Activated CD4-positive, alpha-beta T cell treated with anti-CD3 and anti-CD28 coated beads, Interleukin-2, amount 50 U/mL, for 1 hour (primary cell): ENCODE data around the gene OCA2.

ENCODE experiments used
- DNase-seq: peaks from one replicate; pipeline ENCODE4 v3.0.0-alpha.2; 2020

OCA2 gene

DNA sequence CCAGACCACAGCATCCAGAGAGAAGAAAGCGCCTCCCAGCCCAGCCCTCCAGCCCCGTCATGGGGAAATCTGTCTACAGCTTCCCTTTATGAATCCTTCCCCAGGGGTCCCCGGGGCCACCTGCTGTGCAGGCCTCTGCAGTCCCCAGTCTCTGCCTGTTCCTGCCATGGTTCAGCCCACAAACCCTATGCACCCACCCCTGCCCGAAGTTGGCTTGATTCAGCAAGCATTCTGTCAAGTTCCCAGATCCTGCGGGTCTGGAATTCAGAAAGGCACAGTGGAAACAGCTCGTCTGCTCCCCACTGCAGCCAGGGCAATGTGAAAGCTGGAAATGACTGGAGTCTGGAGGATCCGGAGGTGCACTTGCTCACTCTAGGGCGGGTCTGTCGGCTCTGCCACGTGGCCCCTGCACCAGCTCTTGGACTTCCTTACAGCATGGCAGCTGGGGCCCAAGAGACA lies 2.9 kb upstream of the OCA2 start:
- no peak for DNase-seq

GRCh38 chr15:28101201-28101600 lies 2.1 kb upstream of the OCA2 start:
- DNase-seq, result no peak

DNA sequence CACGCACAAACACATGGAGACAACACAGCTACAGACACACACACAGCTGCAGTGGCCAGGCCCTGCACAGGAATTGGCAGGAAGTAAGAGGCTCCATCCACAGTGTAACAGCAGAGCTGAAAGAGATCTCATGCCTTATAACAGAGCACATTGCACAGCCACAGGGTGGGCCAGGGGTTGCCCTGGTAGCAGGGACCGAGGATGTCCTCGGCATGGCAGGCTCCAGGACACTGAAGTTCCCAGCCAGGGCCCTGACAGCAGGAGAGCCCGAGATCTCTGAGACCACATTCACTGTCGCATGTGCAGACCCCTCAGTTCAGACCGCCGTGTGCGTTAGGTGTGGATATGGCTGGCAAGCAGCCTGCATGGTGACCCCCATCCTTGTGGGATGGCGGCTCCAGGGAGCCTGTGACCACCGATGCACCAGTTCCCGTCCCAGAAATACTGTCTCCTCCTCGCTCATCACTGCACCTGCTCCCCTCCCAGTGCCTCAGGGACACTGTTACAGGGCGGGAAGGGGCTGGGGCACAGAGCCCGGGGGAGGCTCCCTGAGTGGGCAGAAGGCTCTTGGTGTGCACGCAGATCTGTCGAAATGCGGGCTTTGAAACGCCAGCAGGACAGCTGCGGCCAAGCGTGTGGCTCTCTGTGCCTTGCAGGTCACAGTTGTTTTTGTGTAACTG lies 1.5 kb upstream of the OCA2 start:
- no peak for DNase-seq

DNA sequence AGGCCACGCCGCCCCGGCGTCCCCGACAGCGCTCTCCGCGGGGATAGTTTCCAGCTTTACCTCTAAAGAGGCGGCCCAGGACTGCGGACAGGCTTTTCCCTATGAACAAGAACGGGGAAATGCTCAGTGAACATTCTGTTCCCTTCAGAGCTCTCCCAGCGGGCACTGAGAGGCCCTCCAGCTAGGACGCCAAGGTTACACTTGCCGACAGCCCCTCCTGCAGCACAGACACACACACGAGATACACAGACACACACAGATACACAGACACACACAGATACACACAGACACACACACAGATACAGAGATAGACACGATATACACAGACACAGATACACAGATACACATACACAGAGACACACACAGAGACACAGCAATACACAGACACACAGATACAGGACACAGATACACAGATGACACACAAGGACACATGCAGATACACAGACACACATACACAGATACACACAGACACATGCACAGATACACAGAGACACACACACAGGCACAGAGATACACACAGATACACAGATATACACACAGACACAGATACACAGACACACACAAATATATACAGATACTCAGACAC lies 533 bp upstream of the OCA2 start:
- no peak for DNase-seq

GRCh38 chr15:28098360-28098765 lies 752 bp downstream of the OCA2 start:
- DNase-seq, result no peak

GRCh38 chr15:28097656-28098359 lies 1.3 kb downstream of the OCA2 start:
- no peak for DNase-seq

DNA sequence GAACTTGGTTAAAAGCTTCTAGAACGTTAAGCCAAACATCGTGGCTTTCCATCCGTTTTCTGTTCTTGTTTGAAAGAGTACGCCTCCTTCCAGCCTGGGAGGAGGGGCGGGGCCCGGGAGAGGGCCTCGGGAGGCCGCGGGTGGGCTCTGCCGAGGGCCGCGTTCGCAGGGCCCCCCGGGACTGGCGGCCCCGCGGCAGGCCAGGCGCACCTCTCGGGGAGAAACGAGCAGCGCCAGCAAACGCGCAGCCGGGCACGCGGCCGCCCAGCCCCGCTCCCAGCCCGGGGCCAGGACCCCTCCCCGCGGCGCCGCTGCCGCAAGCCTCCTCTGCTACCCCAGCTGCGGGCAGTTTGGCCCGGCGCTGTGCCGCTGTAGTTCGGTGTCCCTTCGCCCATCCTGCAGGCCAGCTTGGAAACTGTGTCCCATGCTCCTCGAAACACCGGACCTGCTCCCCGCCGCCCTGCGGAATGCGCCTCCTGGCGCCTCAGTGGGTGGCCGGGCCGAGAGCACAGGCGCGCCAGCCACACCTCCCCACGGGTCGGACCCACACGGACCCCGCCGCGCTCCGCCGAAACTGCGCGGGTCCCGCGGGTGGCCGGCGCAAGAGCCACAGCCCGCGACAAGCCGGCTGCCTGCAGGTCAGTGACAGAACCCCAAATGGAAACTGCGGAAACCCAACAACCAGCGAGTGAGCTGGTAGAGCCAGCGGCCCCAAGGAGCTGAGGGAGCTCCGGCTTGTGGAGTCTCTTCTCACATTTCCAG lies 2.3 kb downstream of the OCA2 start:
- DNase-seq, result no peak

DNA sequence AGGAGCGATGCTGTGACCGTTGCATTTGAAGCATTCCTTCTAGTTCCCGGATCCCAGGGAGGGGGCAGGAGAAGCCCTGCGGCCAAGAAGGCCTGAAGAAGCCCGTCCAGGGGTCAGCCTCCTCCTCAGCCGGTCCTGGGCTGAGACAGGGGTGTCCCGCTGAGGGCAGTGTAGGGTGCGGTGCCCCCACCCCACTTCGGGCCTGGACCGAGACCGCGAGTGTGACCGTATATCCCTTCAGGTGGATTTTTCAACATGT lies 2.8 kb downstream of the OCA2 start:
- DNase-seq, result no peak

DNA sequence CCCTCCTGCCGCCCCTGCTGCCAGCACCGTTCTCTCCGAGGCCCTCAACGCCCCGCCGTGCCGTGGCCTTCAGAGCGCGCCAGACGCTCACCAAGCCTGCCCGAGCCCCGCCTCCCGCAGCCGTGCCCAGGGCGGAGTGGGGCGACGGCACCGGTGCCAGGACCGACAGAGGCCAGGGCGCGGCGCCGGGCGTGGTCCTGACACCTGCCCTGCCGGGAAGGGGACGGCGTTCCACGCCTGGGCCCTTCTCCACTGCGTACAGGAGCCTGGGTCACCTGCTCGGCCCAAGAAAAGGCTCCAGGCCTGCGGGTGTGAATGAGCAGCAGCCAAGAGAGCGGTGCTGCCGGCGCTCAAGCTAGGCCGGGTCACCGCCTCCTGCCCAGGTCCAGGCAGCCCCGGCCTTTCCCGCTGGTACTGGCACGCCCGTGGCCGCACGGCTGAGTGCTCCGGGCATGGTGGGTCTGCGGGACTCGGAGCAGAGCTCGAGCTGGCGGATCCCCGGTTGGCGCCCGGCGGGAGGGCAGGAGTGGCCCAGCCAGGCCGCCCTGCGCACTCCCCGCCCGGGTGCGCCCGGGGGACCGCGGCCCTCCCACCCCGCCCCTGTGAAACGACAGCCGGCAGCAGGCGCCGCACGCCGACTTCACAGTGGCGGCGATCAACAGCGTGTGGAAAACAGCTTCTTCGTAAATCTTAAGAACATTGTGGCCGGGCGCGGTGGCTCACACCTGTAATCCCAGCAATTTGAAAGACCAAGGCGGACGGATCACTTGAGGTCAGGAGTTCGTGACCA lies 4.2 kb downstream of the OCA2 start:
- DNase-seq, result no peak

GRCh38 chr15:28093752-28094535 lies 5.2 kb downstream of the OCA2 start:
- no peak for DNase-seq

GRCh38 chr15:28091313-28091712 lies 7.8 kb downstream of the OCA2 start:
- no peak for DNase-seq

DNA sequence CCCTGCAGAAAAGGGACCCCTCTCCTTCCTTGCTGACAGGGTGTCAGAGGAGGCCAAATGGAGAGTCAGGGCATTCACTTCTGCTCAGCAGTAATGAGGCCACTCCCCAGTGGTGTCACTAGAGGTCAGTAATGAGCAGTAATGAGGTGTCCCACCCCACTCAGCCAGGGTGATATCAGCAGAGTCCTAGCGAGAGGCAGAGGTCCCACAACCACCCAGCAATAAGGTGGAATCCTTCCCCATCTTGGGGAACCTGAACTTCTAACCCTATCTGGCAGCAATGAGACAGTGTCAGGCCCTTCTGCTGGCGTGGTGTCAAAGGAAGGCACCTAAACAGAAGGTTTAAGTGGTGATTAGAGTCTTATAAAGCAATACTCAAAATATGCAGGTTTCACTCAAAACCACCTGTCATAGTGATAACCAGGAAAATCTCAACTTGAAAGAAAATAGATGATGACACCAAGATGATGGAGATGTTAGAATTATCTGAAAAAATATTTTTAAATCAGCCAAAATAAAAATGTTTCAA lies 12.9 kb downstream of the OCA2 start:
- DNase-seq, result peak; percentile 41

DNA sequence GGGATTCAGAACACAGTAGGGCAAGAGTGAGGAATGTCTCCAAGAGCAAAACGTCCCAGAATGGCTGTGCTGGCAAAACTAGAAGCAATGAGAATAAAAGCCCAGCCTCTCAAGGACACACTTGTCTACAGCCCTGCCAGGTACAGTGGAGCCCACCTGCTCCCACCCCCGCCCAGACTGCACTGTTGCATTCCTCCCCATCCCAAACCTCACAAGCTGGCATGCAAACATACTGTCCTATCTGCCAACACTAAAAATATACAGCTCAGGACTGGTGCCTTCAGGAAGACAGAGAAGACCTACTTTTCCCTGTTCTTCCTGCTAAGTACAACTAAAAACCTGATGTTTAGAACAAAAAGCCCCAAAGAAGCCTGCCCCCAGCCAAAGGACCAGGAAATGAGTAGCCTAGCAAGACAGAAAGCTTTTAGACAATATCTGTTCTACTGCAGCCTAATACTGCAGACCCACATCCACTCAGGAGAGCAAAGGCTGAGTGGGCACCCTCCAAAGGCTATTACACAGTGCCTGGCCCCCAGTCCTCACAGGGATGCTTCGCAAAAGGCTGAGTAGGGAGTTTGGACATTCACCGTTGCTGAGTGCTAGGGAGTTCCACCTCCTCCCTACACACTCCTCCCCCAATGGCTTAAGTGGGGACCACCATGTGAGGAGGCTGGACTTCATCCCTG lies 13.5 kb downstream of the OCA2 start:
- no peak for DNase-seq

GRCh38 chr15:28084547-28084946 lies 14.6 kb downstream of the OCA2 start:
- no peak for DNase-seq

DNA sequence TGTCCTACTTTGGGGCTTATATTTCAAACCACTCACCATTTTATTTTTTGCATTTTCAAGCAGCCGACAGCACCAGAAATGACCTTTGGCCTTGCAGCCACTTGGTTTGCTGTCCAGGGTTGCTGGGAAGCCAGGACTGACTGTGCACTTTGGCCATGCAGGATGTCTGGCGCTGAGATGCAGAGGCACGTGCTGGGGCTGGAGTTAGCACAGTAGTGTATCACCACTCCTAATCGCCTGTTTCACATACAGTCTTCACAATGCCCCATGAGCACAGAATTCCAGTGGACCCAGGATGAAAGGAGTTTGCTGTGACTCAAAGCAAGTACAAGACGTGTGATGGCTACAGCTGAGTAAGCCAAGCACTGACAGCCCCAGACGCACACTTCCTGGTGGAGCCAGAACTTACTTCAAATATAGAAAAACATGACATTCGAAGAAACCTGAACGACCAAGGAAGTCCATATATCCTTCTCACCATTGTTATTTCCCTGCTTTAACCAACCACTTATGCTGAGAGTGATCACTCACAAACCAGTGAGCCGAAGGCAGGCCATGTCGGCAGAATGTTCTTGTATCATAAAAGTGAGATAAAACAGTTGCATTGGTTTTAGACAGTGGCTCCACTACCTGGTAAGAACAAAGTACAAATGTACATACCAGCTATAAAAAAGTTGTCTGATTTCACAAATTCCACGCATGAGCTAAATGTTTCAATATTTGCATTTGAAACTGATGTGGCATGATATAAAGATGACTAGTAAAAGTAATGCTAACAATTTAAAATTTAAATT lies 16.0 kb downstream of the OCA2 start:
- DNase-seq, result no peak

DNA sequence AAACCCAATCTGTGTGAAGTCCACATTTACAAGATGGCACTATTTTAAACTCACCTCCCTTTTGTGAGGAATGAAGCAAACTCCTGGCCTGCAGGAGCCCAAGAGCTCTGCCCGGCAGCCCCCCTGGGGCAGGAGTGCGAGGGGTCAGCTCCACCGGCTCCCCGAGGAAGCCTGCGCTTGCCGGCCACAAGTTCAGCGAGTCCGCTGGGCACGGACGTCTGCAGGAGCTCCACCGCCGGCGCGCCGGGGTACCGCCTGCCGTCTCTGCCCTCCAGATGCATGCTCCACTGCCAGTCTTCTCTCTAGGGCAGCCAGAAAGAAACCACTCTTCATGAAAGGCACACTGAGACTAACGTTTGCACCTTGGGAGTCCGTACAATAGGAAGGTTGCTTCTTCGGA lies 17.5 kb downstream of the OCA2 start:
- DNase-seq, result no peak

DNA sequence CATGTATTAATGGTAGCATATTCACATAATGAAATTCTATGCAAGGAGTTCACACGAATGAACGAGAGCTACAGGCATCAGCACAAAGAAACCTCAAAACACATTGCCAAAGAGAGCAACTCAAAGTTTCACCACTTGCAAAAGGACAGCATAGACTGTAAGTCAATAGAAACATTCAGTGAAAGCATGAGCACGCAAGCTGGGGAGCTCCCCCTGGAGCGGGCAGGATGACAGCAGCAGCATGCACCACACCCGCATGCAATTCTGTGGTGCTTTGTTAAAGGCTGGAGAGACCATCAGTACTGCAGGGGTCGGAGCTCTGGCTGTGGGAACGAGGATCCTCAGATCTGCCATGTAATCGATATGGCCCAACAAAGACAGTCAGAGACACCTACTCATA lies 18.7 kb downstream of the OCA2 start:
- DNase-seq, result no peak

DNA sequence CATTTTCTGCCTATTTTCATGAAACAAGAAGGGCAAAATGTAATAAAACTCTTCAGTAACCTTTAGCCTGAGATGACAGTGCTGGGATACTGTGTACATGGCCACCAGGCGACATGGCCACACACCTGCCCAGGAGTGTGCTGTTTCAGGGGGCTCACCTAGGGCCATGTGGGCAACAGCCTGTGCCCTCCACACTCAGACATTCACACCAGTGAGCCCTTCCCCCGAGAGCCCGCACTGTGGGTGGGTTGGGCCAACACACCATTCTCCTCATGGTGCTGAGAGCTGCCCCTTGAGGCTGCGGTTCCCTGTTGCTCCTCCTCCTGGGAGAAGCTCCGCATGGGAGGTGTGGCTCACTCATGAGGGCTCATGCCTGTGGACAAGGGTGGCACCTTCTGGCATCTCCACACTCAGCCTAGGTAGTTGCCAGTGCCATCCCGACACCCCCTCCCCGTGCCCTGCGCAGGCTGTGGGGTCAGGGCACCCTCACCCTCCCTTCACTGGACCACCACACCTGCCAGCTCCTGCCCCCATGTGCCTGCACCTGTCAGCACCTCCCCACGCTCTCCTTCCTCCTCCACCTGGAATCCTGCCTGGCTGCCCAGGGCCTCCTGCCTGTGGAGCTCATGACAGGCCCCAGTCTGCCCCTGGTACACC lies 19.7 kb downstream of the OCA2 start:
- DNase-seq, result no peak

- DNase-seq, result no peak
Measured at GRCh38 chr15:28078191-28078719, 20.9 kb downstream of the OCA2 start.

DNA sequence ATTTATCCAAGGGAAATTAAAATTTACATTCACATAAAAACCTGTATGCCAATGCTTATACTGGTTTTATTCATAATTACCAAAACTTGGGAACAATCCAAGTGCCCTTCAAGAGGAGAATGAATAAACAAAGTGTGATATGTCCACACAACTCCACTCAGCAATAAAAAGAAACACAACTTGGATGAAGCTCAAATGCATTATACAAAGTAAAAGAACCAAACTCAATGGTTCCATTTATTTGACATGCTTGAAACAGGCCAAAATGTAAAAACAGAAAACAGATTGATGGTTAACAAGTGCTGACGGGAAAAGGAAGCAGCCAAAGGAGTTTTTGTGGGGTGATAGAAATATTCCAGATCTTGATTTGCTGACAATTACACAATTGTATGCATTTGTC lies 23.5 kb downstream of the OCA2 start:
- no peak for DNase-seq
